GM18508 (cell line): ENCODE data around the gene ZNFX1.

Source experiments
- ATAC-seq: cut with Tn5 transposase; IDR thresholded peaks from one replicate; pipeline ENCODE4 v1.9.1; 2021; ENCODE audit warnings: moderate number of reproducible peaks; ENCODE audit not compliant: insufficient read depth, unreplicated experiment

The ZNFX1 gene

GRCh38 chr20:49293122-49293521 is 15.3 kb upstream of the ZNFX1 start:
- ATAC-seq = no peak

- ATAC-seq = no peak
These were observed 14.2 kb upstream of the ZNFX1 start for GRCh38 chr20:49292010-49292409.

GRCh38 chr20:49291200-49291599 is 13.3 kb upstream of the ZNFX1 start:
- ATAC-seq = no peak

- ATAC-seq = no peak
These were observed 12.8 kb upstream of the ZNFX1 start for GRCh38 chr20:49290608-49291191.

GRCh38 chr20:49288784-49289696 is 11.2 kb upstream of the ZNFX1 start:
- ATAC-seq = no peak

GRCh38 chr20:49288250-49288751 is 10.4 kb upstream of the ZNFX1 start:
- no peak for ATAC-seq

GRCh38 chr20:49287555-49288249 is 9.8 kb upstream of the ZNFX1 start:
- ATAC-seq = no peak

- no peak for ATAC-seq
These were observed 9.1 kb upstream of the ZNFX1 start for GRCh38 chr20:49286689-49287551.

GRCh38 chr20:49285813-49286494 is 8.1 kb upstream of the ZNFX1 start:
- no peak for ATAC-seq

GRCh38 chr20:49285233-49285668 is 7.4 kb upstream of the ZNFX1 start:
- ATAC-seq = no peak

- no peak for ATAC-seq
These were observed 7.0 kb upstream of the ZNFX1 start for GRCh38 chr20:49284818-49285217.

GRCh38 chr20:49283703-49284625 is 6.1 kb upstream of the ZNFX1 start:
- no peak for ATAC-seq

GRCh38 chr20:49283176-49283702 is 5.4 kb upstream of the ZNFX1 start:
- ATAC-seq = no peak

GRCh38 chr20:49282584-49283171 is 4.8 kb upstream of the ZNFX1 start:
- no peak for ATAC-seq

GRCh38 chr20:49281913-49282467 is 4.1 kb upstream of the ZNFX1 start:
- ATAC-seq = no peak

GRCh38 chr20:49281059-49281912 is 3.4 kb upstream of the ZNFX1 start:
- ATAC-seq = no peak
